ENCODE measurements around the gene ELL3.

DNA sequence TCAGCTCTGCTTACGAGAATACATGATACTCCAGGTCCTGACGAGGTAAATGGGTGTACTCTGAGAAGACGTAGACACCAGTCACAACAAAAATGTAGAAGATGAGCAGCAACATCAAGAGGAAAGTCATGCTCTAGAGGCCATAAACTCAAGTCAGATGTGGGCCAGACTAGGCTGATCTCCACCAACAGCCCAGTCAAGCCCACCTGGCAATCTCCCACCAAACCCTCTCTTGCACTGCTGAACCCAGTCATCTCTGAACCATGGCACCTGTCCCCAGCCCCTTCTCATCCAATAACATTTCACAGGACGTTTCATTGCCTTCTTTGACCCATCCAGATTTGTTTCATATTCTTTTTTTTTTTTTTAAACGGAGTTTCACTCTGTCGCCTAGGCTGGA, 41.4 kb downstream of the ELL3 start:
- TF ChIP-seq, protein P1, sequence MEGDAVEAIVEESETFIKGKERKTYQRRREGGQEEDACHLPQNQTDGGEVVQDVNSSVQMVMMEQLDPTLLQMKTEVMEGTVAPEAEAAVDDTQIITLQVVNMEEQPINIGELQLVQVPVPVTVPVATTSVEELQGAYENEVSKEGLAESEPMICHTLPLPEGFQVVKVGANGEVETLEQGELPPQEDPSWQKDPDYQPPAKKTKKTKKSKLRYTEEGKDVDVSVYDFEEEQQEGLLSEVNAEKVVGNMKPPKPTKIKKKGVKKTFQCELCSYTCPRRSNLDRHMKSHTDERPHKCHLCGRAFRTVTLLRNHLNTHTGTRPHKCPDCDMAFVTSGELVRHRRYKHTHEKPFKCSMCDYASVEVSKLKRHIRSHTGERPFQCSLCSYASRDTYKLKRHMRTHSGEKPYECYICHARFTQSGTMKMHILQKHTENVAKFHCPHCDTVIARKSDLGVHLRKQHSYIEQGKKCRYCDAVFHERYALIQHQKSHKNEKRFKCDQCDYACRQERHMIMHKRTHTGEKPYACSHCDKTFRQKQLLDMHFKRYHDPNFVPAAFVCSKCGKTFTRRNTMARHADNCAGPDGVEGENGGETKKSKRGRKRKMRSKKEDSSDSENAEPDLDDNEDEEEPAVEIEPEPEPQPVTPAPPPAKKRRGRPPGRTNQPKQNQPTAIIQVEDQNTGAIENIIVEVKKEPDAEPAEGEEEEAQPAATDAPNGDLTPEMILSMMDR (IDR thresholded peaks at IDR 0.05), result no peak
- TF ChIP-seq POLR2A (IDR thresholded peaks at IDR 0.05), result no peak
